Stimulated activated CD8-positive, alpha-beta memory T cell treated with anti-CD3 and anti-CD28 coated beads, Interleukin-2, amount 100 ng/mL, for 1 hour (primary cell): Measurements from ENCODE around the gene STK11.

Experiments used
- DNase-seq, 2 donors: peaks; one replicate each; pipeline ENCODE4 v3.0.0-alpha.2; 2020; ENCODE audit warnings: low read depth in 2 of 2

The STK11 gene

DNA sequence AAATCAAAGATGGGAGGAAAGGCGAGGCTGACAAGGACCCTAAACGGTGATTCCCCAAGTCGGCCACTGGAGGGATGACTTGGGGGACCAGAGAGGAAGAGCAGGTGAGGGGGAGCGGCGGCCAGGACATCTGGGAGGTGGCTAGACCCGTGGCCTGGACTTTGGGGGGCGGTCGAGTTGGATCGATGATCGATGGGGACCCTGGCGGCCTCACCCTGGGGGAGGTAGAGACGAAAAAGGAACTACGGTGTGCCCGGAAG, 55.9 kb downstream of the STK11 start:
- DNase-seq = no peak

GRCh38 chr19:1261798-1262622, 56.4 kb downstream of the STK11 start:
- DNase-seq = no peak

DNA sequence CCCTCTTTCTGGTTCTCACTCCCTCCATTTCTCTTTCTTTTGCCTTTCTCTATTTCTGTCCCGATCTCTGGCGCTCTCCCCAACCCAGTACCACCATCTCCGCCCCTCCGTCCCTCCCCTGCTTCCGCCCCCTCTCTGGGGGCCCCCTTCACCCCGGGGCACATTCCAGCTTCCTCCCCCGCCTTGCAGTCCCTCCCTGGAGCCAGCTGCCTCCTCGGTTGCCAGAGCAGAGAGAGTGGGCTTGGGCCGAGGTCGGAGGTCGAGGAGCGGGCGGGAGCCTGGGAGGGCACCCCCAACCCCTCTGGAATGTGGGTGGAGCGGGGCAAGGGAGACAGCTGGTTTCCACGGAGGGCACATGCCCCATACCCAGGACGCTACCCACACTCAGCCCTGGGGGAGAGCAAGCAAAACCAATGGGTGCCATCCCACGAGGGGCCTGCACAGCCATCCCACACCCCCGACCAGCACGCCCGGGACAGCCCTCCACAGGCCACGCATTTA, 57.1 kb downstream of the STK11 start:
- DNase-seq = no peak

DNA sequence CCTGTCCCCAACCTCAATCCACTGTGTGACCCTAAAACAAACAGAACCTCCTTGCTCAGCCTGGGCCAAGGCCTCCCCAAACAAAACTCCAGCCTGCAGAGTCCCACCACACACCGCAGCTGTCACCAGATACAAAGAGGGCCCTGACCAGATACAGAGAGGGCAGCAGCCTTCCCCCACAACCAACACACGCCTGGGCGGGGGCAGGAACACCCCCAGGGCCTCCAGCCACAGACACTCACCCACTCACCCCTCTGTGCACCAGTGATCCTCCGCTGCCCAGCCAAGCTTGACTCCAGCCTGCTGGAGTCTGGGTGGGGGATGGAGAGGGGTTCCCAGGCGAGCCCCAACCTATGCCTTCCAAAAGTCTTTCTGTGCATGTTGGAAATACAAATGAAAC, 57.6 kb downstream of the STK11 start:
- DNase-seq = no peak

DNA sequence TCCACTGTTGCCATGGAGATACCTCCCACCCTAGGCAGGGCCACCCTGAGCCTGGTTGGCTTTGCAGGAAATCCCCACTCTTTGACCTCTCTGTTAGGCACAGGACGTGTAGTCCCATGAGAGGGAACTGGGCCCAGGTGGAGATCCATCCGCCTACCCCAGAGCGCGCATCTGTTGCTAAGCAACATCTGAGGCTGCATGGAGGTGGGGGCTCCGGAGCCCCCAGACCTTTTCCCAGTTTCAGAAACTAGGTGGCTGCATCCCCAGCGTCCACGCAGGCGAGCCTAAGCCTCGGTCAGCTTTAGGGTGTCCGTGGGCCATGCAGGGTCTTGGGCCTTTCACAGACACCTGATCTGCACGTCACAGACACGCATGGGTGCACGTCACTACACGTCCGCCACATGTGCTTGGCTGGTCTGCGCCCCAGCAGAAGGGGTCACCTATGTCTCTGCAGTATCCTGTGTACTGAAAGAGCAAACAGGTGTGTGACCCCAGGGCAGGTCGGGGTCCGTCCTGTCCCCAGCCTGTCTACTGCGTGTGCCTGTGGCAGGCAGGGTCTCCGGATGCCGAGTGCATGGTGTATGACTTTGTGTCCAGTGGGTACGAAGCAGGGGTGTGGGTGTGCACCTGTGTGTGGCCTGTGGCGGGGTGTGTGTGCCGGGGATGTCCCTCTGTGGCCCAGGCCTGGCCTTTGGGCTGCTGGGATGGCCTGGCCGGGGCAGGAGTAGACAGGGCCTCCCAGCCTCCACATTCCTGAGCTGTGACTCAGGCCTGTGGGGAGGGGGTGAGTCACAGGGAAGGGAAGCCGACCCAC, 59.4 kb downstream of the STK11 start:
- no peak for DNase-seq

- no peak for DNase-seq
These were observed 60.1 kb downstream of the STK11 start for GRCh38 chr19:1265615-1266128.

DNA sequence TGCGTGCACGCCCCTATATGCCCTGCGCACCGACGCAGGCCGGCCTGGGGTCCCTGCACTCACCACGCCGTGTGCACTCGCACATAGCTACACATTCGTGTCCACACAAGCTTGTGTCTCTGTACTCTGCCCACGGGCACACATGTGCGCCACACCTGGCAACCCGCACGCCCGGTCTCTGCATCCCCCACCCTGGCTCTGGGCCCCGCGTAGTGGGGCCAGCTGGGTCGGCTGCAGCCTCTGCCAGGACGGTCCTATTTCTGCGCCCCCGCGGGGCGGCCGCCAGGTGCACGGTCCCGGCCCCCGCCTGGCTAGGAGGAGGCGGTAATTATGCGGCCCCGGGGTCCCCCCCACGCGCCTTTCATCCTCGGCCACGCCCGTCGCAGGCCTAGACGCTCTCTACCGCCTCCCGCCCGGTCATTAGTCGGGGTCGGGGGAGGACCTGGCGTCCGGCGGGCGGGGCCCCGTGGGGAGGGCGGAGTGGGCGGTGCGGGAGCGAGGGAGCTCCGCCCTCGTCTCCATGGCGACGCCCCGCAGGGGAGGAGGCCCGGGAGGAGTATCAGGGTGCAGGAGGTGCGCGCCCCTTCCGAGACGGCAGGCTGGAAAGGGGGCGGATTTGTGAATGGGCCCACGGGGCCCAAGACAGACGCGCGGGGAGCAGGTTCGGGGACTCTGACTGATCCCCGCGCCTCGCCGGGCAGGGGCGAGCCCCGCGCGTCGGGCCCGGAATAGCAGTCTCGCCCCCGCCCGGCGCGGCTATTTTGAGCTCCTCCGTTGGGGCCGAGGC, 60.7 kb downstream of the STK11 start:
- peak in 1 of 2 donors; percentile 70 for DNase-seq

GRCh38 chr19:1266916-1267476, 61.4 kb downstream of the STK11 start:
- DNase-seq = peak in 1 of 2 donors; percentile 57

- DNase-seq = no peak
These were observed 62.1 kb downstream of the STK11 start for GRCh38 chr19:1267477-1268225.

DNA sequence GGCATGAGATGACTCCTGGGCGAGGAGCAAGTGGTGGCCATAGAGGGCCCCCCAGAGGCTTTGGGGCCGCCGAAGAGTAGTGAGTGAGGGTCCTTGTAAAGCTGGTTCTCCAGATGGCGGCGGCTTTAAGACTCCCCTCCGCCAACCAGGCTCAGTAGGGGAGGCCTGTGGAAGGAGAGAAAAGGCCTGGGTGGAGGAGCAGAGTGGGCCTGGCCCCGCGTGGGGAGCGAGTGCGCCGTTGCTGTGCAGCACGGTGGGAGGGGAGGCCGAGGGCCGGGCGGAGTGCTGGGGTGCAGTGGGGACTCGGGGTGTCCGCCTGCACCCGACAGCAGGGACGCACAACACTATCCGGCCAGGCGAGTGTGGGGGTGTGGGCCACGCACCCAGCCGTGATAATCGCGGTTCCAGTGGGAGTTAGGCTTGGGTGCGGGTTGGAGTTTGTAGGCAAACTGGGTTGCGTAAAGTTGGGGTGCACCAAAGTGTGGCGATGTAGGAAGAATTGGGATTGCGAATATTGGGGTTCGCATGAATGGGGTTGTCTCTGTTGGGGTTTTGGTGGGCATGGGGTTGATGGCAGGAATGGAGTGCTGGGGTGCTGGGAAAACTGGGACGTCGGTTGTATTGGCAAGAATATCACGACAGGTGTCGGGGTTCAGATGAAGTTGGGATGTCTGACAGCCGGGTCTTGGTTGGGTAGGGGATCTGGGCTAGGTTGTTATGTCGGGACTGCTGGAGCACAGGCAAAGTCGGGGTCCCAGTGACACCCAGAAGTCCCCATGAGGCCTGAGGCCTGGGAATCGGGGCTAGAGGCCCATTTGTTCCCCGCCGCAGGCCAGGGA, 62.9 kb downstream of the STK11 start:
- no peak for DNase-seq

GRCh38 chr19:1269065-1269477, 63.5 kb downstream of the STK11 start, which contains the start of gene CIRBP:
TSS of gene CIRBP (plus strand) at chr19:1269332. CDS start at chr19:1270934, 1,602 bp downstream.
- peak; percentile 99 for DNase-seq

GRCh38 chr19:1269478-1270212, 64.1 kb downstream of the STK11 start:
- DNase-seq = peak in 1 of 2 donors; percentile 68

DNA sequence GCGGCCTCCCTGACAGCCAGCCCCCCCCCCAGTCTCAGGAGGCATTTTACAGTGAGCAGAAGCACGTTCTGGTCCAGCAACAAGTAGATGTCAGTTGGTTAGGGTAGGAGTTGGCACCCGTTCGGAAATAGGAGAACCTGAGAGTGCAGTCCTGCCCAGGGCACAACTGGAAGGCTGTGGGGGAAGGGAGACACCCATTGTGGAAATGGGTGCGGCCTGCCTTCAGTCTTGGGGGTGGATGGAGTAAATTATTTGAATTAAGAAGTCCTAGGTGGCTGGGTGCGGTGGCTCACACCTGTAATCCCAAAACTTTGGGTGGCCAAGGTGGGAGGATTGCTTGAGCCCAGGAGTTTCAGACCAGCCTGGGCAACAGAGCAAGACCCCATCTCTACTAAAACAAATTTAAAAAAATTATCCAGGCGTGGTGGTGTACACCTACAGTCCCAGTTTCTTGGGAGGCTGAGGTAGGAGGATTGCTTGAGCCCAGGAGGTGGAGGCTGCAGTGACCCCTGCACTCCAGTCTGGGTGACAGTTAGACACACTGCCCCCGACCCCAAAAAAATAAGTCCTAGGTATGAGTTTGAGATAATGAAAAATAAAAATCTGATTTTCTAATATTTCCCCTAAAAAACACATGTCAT, 64.8 kb downstream of the STK11 start:
- DNase-seq = no peak

DNA sequence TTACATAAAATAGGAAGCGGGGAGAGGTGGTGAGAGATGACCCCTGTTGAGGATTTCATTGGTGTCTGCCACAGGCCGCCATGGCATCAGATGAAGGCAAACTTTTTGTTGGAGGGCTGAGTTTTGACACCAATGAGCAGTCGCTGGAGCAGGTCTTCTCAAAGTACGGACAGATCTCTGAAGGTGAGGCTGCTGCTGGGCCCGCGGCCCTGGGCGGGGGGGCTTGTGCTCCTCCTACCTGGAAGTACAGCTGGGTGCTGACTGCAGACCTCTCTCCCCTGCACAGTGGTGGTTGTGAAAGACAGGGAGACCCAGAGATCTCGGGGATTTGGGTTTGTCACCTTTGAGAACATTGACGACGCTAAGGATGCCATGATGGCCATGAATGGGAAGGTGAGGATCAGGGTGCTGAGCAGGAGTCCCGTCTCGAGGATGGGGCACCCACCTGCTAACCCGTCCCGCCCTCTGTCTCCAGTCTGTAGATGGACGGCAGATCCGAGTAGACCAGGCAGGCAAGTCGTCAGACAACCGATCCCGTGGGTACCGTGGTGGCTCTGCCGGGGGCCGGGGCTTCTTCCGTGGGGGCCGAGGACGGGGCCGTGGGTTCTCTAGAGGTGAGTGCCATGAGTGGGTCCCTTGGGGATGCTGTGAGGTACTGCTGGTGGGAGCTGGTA, 65.4 kb downstream of the STK11 start:
- no peak for DNase-seq

DNA sequence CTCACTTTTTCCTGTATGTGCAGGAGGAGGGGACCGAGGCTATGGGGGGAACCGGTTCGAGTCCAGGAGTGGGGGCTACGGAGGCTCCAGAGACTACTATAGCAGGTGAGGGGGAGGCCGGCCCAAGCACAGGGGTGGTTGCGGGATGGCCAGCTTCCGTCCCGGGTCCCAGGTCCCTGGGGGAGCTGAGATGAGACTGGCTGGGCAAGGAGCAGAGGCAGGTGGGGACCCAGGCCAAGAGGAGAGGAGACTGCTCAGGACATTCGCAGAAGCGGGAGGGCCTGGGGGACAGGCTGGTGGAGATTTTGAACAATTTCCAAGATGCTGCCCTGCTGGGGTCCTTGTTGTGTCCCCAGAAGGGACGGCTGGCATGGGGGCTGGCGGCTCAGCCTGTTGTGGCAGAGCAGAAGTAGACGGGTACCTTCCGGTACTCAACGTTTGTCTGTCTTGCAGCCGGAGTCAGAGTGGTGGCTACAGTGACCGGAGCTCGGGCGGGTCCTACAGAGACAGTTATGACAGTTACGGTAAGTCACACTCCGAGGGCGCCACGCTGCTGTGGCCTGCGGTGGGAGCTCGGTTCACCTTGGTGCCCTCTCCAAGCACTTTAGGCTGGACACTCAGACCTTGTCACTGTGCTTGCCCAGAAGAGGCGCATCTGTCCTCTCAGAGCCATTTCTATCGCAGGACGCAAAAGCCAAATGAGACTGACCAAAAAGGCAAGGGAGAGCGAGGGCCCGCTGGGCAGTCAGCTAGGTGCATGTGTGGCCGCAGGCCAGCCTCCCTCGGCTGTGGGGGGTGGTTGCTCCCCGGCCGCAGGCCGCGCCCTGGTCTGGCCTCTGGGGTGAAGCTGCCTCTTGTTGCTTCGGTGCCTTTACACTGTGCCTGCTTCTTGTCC, 66.2 kb downstream of the STK11 start:
- no peak for DNase-seq

- no peak for DNase-seq
These were observed 67.1 kb downstream of the STK11 start for GRCh38 chr19:1272423-1273262.
